Smooth muscle cell (in vitro differentiated cells): ENCODE measurements around the gene NRN1L. TPM values are rescaled to one million over a fixed set of nuclear protein-coding genes. Genes with fewer than 3 reads are reported as not detected.
"Not testable (repeated sequence)": the region's sequence is repeated elsewhere in the genome, so short reads cannot be mapped to it uniquely, and the experiment has no call there.

Source experiments
- DNase-seq: peaks from one replicate; lab custom pipeline; 2025; ENCODE audit not compliant: unreplicated experiment; lab: John Stamatoyannopoulos, UW
- H2AFZ ChIP-seq: fragments of 200-600 bp; sonication (generic); 2 replicates; pipeline ENCODE4 v1.6.0; 2016; ENCODE audit warnings: antibody characterized with exemption, low read depth, mild to moderate bottlenecking
- H3F3A ChIP-seq: fragments of 200-600 bp; sonication (generic); 2 replicates; pipeline ENCODE4 v1.6.0; 2017; ENCODE audit warnings: antibody characterized with exemption, low read depth
- H3K27ac ChIP-seq: fragments of 200-600 bp; sonication (generic); 2 replicates; pipeline ENCODE4 v1.5.1; 2016; ENCODE audit warnings: low read depth, mild to moderate bottlenecking
- H3K27me3 ChIP-seq: fragments of 200-600 bp; sonication (generic); 2 replicates; pipeline ENCODE4 v1.6.1; 2016; ENCODE audit warnings: low read depth, mild to moderate bottlenecking
- H3K36me3 ChIP-seq: fragments of 200-600 bp; sonication (generic); 2 replicates; pipeline ENCODE4 v1.5.1; 2016; ENCODE audit warnings: low read depth
- H3K4me1 ChIP-seq: fragments of 200-600 bp; sonication (generic); 2 replicates; pipeline ENCODE4 v1.5.1; 2016; ENCODE audit warnings: low read depth
- H3K4me2 ChIP-seq: fragments of 200-600 bp; sonication (generic); 2 replicates; pipeline ENCODE4 v1.6.0; 2016; ENCODE audit warnings: mild to moderate bottlenecking
- H3K4me3 ChIP-seq: fragments of 200-600 bp; sonication (generic); 2 replicates; pipeline ENCODE4 v1.5.1; 2016; ENCODE audit warnings: mild to moderate bottlenecking
- H3K79me2 ChIP-seq: fragments of 200-600 bp; sonication (generic); 2 replicates; pipeline ENCODE4 v1.6.0; 2016; ENCODE audit warnings: low read depth, mild to moderate bottlenecking
- H3K9ac ChIP-seq: fragments of 200-600 bp; sonication (generic); 2 replicates; pipeline ENCODE4 v1.6.0; 2016; ENCODE audit warnings: low read depth
- H3K9me3 ChIP-seq: fragments of 200-600 bp; sonication (generic); replicated peaks from 2 replicates; pipeline ENCODE4 v1.5.1; 2016; ENCODE audit warnings: low read depth
- H4K20me1 ChIP-seq: fragments of 200-600 bp; sonication (generic); 2 replicates; pipeline ENCODE4 v1.6.0; 2016; ENCODE audit warnings: low read depth
- CTCF ChIP-seq: fragments of 200-600 bp; sonication (generic); IDR thresholded peaks from 2 replicates; pipeline ENCODE4 v1.5.1; 2017; ENCODE audit warnings: borderline replicate concordance, mild to moderate bottlenecking, antibody characterized with exemption; ENCODE audit not compliant: insufficient read depth, poor library complexity, severe bottlenecking
- WGBS: methylation state at CpG from one replicate; pipeline ENCODE4 v1.1.7; 2016; ENCODE audit warnings: low lambda C conversion rate; 5-methylcytosine and 5-hydroxymethylcytosine counted together
- polyA plus RNA-seq: library from polyadenylated mRNA; unstranded; fragments of >200 nt; fragmentation: Nextera tagmentation; extraction: Ambion mirVana; gene quantifications from 2 replicates; pipeline ENCODE4 v1.2.1, GENCODE V29; 2016
- total RNA-seq: library from RNA; depleted of rRNA; stranded (reverse); fragments of >200 nt; gene quantifications from 2 replicates; pipeline ENCODE4 v1.2.3, GENCODE V29; 2014

The NRN1L gene
- total and polyA plus RNA-seq, 2 experiments from 2014 or later, result 0.57 TPM; not detected in 1

GRCh38 chr16:67909056-67909742, 24.5 kb downstream of the NRN1L start:
- 98% methylated on average over 36 of the region's 36 CpGs for WGBS
- no peak overlapping the region for H3K27ac ChIP-seq

GRCh38 chr16:67910158-67910557, 25.5 kb downstream of the NRN1L start:
- 58% methylated on average over 2 of the region's 2 CpGs for WGBS
- H3K27me3 ChIP-seq, result no peaks in the 10 kb centered on the region
- DNase-seq, result peak; percentile 6
- H3K4me1 ChIP-seq, result no peaks in the 10 kb centered on the region
- H3K36me3 ChIP-seq, result no peaks in the 10 kb centered on the region
- H3F3A ChIP-seq, result no peaks in the 10 kb centered on the region
- H2AFZ ChIP-seq, result no peak overlapping the region
- H3K4me2 ChIP-seq, result no peak overlapping the region
- H4K20me1 ChIP-seq, result peaks cover 79% of the 10 kb centered on the region
- no peak overlapping the region for H3K27ac ChIP-seq
- peaks cover 11% of the 10 kb centered on the region for H3K79me2 ChIP-seq
- H3K4me3 ChIP-seq, result no peak overlapping the region
- H3K9me3 ChIP-seq, result no peaks in the 10 kb centered on the region
- H3K9ac ChIP-seq, result no peak overlapping the region
- no peak for TF ChIP-seq CTCF

More at GRCh38 chr16:67909056-67909742, 24.5 kb downstream of the NRN1L start:
- Histone ChIP-seq H3K4me1 (no peaks in the 10 kb centered on the region), H3K79me2 (peaks cover 3% of the 10 kb centered on the region), H3K9ac (no peak overlapping the region), H3K4me3 (no peak overlapping the region), H3F3A (no peaks in the 10 kb centered on the region), H3K9me3 (no peaks in the 10 kb centered on the region), H3K4me2 (no peak overlapping the region), H3K36me3 (no peaks in the 10 kb centered on the region), H3K27me3 (no peaks in the 10 kb centered on the region), H2AFZ (no peak overlapping the region), H4K20me1 (peaks cover 73% of the 10 kb centered on the region)
- TF ChIP-seq CTCF, result no peak
- DNase-seq, result no peak

GRCh38 chr16:67914758-67915495, 30.2 kb downstream of the NRN1L start:
- Histone ChIP-seq H3K36me3 (no peaks in the 10 kb centered on the region), H3K4me3 (no peak overlapping the region), H3K9ac (no peak overlapping the region), H4K20me1 (peaks cover 86% of the 10 kb centered on the region), H3K27me3 (no peaks in the 10 kb centered on the region), H3K4me1 (no peaks in the 10 kb centered on the region), H3F3A (peaks cover 10% of the 10 kb centered on the region), H3K9me3 (no peaks in the 10 kb centered on the region), H3K79me2 (peaks cover 15% of the 10 kb centered on the region), H2AFZ (no peak overlapping the region), H3K4me2 (no peak overlapping the region), H3K27ac (no peak overlapping the region)
- no peak for DNase-seq
- no peak for TF ChIP-seq CTCF
- 73% methylated on average over 7 of the region's 7 CpGs for WGBS

GRCh38 chr16:67915496-67915769, 30.7 kb downstream of the NRN1L start:
- H3K27me3 ChIP-seq, DNase-seq, H3K27ac ChIP-seq, H2AFZ ChIP-seq, H3K9ac ChIP-seq, H3K4me1 ChIP-seq, H3K4me2 ChIP-seq, H3K4me3 ChIP-seq, H3K36me3 ChIP-seq, H3K9me3 ChIP-seq: not testable (repeated sequence)
- 59% methylated on average over 2 of the region's 2 CpGs for WGBS
- Histone ChIP-seq H3F3A (peaks cover 10% of the 10 kb centered on the region), H4K20me1 (peaks cover 89% of the 10 kb centered on the region), H3K79me2 (peaks cover 20% of the 10 kb centered on the region)
